ENCODE measurements around the gene GLI1.

GLI1 gene

DNA sequence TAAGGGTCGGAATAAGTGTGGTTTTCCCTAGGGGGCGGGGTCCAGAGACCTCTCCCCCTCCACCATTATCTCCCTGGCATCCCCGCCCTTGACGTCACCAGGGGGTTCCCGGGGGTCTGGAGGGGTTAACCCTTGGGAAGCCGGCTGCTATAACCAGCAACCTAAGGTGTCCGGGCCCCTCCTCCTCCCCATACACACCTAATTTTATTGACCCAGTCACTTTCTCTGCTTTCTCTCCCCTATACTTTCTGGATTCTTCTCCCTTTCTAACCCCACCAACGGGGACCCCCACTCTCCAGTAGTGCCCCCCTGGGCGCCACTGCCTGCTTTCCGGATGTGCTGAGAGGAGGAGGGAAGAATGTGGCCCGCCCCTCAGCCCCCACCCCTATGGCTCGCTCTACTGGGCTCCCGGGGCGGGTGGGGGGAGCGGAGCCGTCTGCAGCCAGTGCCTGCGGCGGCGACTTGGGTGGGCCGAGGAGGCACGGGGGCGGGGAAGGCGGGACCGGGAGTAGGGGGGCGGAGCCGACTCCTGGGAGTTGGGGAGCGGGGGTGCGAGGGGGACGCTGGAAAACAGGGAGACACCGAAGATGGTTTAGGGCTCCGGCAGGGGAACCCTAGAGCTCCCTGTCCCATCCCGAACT lies 1.8 kb downstream of the GLI1 start:
- no peaks in the 10 kb centered on the region for H3K9me3 ChIP-seq (ENCODE audit: control insufficient read depth, insufficient read depth, low read length)
- peak overlapping the region; percentile 95 for H3K9ac ChIP-seq (ENCODE audit: low read depth, low read length)
- peaks cover 2% of the 10 kb centered on the region; the same call in 1 of the 2 replicates for H3K4me1 ChIP-seq (ENCODE audit: insufficient read depth, low read length)
- no peaks in the 10 kb centered on the region for H3K36me3 ChIP-seq (ENCODE audit: insufficient read depth, low read length)

DNA sequence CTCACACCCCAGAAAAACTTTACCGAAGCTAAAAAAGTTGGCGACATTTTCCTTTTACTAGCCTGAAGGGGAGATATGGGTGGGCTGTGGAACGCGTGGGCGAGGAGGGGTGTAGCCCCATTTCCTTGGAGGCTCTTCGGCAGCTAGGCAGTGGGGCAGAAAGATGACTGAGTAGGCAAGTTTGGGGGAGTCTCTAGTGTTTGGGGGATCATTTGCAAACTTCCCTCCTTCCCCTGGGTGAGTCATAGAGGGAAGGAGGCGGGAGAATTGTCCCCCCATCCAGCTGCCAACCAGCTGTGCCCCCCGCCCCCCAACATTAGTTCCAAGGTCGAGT lies 2.3 kb downstream of the GLI1 start:
- Histone ChIP-seq H3K4me1 (ENCODE audit: insufficient read depth, low read length) (0 out of 2 replicates have a peak, but pooled peaks cover 2% of the 10 kb centered on the region), H3K9me3 (ENCODE audit: control insufficient read depth, insufficient read depth, low read length) (no peaks in the 10 kb centered on the region), H3K36me3 (ENCODE audit: insufficient read depth, low read length) (no peaks in the 10 kb centered on the region), H3K9ac (ENCODE audit: low read depth, low read length) (peak overlapping the region; percentile 95)

DNA sequence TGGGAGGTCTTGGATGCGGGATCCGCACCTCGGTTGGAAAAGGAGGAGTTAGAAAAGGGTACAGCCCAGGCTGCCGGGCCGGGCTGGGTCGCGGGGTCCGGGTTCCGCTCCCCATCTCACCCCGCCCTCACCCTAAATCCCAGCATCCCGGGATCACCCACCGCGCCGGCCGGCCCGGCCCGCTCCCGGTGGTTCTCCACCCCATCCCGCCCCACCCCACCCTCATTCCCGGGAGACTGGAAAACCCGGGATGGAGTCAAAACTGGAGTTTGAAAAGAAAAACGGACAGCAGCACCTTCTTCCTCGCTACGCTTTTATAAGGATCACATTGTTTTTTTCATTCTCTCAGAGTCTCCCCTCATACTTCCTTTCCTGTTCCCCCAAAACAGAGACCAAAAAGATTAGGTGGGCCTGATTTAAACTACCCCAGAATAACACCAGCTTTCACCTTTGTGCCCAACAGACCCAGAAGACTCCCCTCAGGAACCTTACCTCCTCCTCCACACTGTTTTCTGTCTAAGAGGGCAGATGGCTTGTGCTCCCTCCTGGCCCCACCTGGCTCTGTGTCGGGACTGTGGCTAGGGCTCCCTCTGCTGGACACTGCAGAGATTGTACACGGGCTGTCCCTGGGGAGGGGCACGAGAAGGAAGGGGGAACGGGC lies 2.8 kb downstream of the GLI1 start:
- Histone ChIP-seq H3K36me3 (ENCODE audit: insufficient read depth, low read length) (no peaks in the 10 kb centered on the region), H3K9me3 (ENCODE audit: control insufficient read depth, insufficient read depth, low read length) (no peaks in the 10 kb centered on the region), H3K4me1 (ENCODE audit: insufficient read depth, low read length) (0 out of 2 replicates have a peak, but pooled peaks cover 2% of the 10 kb centered on the region), H3K9ac (ENCODE audit: low read depth, low read length) (peak overlapping the region; percentile 95)

DNA sequence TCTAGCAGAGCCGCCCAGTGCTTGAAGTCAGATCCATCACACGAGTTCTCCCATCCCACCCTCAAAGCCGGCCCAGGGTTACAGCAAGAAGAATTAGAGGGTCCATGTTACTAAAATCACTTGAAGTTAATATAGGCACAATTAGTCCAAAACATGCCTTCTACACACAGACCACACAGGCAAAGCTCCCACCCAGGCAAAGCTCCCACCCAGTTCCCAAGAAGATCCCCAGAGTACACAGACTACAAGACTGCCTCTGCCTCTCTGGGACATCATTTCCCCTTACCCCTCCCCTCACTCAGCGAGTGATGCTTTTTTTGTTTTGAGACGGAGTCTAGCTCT lies 3.3 kb downstream of the GLI1 start:
- no peak overlapping the region for H3K9ac ChIP-seq (ENCODE audit: low read depth, low read length)
- H3K4me1 ChIP-seq (ENCODE audit: insufficient read depth, low read length), result 0 out of 2 replicates have a peak, but pooled peaks cover 2% of the 10 kb centered on the region
- no peaks in the 10 kb centered on the region for H3K9me3 ChIP-seq (ENCODE audit: control insufficient read depth, insufficient read depth, low read length)
- H3K36me3 ChIP-seq (ENCODE audit: insufficient read depth, low read length), result no peaks in the 10 kb centered on the region

DNA sequence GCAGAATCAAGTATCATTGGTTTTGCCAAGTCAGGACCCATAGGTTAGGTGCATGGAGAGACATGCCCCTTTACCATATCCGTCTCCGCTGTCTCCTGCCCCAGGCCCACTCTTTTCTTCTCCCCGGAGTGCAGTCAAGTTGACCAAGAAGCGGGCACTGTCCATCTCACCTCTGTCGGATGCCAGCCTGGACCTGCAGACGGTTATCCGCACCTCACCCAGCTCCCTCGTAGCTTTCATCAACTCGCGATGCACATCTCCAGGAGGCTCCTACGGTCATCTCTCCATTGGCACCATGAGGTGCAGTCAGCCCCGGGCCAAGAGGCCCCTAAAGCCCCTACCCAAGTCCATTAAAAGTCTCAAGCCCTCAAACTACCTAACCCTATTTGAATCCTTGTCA lies 5.0 kb downstream of the GLI1 start:
- Histone ChIP-seq H3K36me3 (ENCODE audit: insufficient read depth, low read length) (no peaks in the 10 kb centered on the region), H3K4me1 (ENCODE audit: insufficient read depth, low read length) (0 out of 2 replicates have a peak, but pooled peaks cover 2% of the 10 kb centered on the region), H3K9ac (ENCODE audit: low read depth, low read length) (no peak overlapping the region), H3K9me3 (ENCODE audit: control insufficient read depth, insufficient read depth, low read length) (no peaks in the 10 kb centered on the region)

DNA sequence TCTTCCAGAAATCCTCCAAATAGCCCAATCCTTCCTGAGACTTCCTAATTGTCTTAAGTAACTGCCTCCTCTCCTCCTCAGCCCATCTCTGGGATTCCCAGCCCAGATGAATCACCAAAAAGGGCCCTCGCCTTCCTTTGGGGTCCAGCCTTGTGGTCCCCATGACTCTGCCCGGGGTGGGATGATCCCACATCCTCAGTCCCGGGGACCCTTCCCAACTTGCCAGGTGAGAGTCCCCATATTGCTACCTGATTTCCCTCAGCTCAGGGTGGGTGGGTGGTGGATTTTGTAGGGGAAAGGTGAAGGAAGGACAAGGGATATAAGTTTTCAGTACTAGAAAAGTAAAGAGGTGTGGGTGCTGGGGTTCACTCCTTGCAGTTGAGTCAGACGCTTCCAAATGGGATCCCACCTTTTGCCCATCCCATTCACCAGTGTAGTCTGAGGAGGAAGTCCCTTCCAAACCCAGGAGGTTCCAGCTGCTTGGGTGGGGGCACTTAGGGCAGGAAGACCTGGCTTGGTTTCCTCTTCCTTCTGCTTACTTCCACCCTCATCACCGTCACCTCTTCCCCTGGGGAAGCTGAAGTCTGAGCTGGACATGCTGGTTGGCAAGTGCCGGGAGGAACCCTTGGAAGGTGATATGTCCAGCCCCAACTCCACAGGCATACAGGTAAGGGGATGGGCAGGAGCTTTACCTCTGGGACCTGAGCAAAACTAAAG lies 5.6 kb downstream of the GLI1 start:
- Histone ChIP-seq H3K9ac (ENCODE audit: low read depth, low read length) (no peak overlapping the region), H3K4me1 (ENCODE audit: insufficient read depth, low read length) (0 out of 2 replicates have a peak, but pooled peaks cover 2% of the 10 kb centered on the region), H3K9me3 (ENCODE audit: control insufficient read depth, insufficient read depth, low read length) (no peaks in the 10 kb centered on the region), H3K36me3 (ENCODE audit: insufficient read depth, low read length) (no peaks in the 10 kb centered on the region)

DNA sequence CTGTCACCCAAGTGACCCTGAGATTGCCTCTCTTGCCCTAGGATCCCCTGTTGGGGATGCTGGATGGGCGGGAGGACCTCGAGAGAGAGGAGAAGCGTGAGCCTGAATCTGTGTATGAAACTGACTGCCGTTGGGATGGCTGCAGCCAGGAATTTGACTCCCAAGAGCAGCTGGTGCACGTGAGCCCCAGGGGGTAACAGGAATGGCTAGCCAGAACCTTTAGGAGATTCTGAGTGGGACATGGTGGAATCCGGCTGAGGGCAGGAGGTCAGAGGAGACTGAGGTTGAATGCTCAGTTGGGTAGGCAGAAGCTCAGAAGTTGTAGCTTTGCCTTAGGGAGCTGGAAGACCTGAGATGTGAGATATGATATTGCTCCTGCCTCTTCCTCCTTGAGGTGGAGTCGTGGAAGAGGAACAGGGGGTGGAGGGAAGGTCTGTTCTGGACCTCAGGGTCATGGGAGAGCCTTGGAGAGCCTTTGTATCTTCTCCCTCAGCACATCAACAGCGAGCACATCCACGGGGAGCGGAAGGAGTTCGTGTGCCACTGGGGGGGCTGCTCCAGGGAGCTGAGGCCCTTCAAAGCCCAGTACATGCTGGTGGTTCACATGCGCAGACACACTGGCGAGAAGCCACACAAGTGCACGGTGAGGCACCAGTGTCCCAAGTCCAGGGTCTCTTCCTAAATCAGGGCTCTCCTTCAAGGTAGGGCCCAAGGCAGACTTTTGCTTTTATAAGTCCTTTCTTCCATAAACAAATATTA lies 6.3 kb downstream of the GLI1 start:
- no peaks in the 10 kb centered on the region for H3K9me3 ChIP-seq (ENCODE audit: control insufficient read depth, insufficient read depth, low read length)
- H3K36me3 ChIP-seq (ENCODE audit: insufficient read depth, low read length), result no peaks in the 10 kb centered on the region
- H3K4me1 ChIP-seq (ENCODE audit: insufficient read depth, low read length), result 0 out of 2 replicates have a peak, but pooled peaks cover 2% of the 10 kb centered on the region
- no peak overlapping the region for H3K9ac ChIP-seq (ENCODE audit: low read depth, low read length)

DNA sequence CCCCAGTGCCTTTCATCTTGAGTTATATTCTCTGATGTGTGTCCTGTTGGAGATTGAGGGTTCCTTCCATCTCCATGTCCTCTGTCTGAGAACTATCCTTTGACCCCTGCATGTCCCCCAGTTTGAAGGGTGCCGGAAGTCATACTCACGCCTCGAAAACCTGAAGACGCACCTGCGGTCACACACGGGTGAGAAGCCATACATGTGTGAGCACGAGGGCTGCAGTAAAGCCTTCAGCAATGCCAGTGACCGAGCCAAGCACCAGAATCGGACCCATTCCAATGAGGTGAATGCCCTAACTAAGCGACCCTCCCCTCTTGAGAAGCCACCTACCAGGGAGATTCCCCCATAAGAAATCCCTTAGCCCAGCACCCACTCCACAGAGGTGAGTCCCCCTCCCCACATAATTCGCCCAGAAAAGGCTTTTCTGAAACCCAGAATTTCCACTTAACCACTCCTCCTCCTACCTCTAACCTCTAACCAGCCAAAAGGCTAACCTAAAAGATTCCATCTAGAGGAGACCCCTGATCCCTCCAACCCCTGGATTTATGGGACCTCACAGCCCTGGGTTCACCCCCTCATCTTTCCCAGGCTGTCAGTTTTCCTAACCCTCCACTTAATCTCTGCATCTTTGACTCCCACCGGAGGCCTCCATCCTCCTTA lies 7.8 kb downstream of the GLI1 start:
- H3K9ac ChIP-seq (ENCODE audit: low read depth, low read length), result no peak overlapping the region
- H3K9me3 ChIP-seq (ENCODE audit: control insufficient read depth, insufficient read depth, low read length), result no peaks in the 10 kb centered on the region
- H3K4me1 ChIP-seq (ENCODE audit: insufficient read depth, low read length), result 0 out of 2 replicates have a peak, but pooled peaks cover 2% of the 10 kb centered on the region
- no peaks in the 10 kb centered on the region for H3K36me3 ChIP-seq (ENCODE audit: insufficient read depth, low read length)

DNA sequence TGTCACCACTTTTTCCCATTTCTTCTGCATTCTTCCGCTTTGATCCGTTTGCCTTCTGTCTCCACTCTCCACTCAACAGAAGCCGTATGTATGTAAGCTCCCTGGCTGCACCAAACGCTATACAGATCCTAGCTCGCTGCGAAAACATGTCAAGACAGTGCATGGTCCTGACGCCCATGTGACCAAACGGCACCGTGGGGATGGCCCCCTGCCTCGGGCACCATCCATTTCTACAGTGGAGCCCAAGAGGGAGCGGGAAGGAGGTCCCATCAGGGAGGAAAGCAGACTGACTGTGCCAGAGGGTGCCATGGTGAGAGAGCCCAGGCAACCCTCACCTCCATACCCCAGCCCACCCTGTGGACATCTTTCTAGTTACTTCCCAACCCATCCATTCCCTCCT lies 8.3 kb downstream of the GLI1 start:
- no peaks in the 10 kb centered on the region for H3K36me3 ChIP-seq (ENCODE audit: insufficient read depth, low read length)

DNA sequence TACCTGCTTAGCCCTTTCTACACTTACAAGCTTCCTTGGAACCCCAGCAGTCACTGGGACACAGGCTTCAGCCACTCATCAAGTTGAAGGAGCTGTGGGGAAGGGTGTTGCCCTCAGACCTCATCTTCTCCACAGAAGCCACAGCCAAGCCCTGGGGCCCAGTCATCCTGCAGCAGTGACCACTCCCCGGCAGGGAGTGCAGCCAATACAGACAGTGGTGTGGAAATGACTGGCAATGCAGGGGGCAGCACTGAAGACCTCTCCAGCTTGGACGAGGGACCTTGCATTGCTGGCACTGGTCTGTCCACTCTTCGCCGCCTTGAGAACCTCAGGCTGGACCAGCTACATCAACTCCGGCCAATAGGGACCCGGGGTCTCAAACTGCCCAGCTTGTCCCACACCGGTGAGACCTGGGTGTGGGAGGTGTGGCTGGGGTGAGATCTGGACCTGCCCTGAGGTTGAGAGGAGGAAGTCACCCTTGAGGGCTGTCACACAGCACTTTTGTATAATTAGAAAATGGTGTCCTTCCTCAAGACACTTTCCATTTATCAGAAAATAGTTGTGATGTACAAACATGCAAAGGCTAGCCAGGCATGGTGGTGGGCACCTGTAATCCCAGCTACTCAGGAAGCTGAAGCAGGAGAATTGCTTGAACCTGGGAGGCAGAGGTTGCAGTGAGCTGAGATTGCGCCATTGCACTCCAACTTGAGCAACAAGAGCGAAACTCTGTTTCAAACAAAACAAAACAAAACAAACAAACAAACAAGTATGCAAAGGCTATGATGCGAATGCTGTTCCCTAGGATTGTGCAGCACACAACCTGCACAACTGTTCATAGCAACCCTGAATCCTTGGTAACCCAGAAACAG lies 9.9 kb downstream of the GLI1 start:
- no peak overlapping the region for H3K9ac ChIP-seq (ENCODE audit: low read depth, low read length)
- no peaks in the 10 kb centered on the region for H3K4me1 ChIP-seq (ENCODE audit: insufficient read depth, low read length)
- H3K9me3 ChIP-seq (ENCODE audit: control insufficient read depth, insufficient read depth, low read length), result no peaks in the 10 kb centered on the region
- H3K36me3 ChIP-seq (ENCODE audit: insufficient read depth, low read length), result no peaks in the 10 kb centered on the region

More for the DNA sequence above, 8.3 kb downstream of the GLI1 start:
- H3K9me3 ChIP-seq (ENCODE audit: control insufficient read depth, insufficient read depth, low read length), result no peaks in the 10 kb centered on the region
- no peak overlapping the region for H3K9ac ChIP-seq (ENCODE audit: low read depth, low read length)
- 0 out of 2 replicates have a peak, but pooled peaks cover under 1% of the 10 kb centered on the region for H3K4me1 ChIP-seq (ENCODE audit: insufficient read depth, low read length)

DNA sequence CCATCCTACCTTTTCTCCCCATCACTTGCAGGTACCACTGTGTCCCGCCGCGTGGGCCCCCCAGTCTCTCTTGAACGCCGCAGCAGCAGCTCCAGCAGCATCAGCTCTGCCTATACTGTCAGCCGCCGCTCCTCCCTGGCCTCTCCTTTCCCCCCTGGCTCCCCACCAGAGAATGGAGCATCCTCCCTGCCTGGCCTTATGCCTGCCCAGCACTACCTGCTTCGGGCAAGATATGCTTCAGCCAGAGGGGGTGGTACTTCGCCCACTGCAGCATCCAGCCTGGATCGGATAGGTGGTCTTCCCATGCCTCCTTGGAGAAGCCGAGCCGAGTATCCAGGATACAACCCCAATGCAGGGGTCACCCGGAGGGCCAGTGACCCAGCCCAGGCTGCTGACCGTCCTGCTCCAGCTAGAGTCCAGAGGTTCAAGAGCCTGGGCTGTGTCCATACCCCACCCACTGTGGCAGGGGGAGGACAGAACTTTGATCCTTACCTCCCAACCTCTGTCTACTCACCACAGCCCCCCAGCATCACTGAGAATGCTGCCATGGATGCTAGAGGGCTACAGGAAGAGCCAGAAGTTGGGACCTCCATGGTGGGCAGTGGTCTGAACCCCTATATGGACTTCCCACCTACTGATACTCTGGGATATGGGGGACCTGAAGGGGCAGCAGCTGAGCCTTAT lies 10.8 kb downstream of the GLI1 start:
- no peaks in the 10 kb centered on the region for H3K9me3 ChIP-seq (ENCODE audit: control insufficient read depth, insufficient read depth, low read length)
- H3K36me3 ChIP-seq (ENCODE audit: insufficient read depth, low read length), result no peaks in the 10 kb centered on the region
- no peak overlapping the region for H3K9ac ChIP-seq (ENCODE audit: low read depth, low read length)
- H3K4me1 ChIP-seq (ENCODE audit: insufficient read depth, low read length), result no peaks in the 10 kb centered on the region

DNA sequence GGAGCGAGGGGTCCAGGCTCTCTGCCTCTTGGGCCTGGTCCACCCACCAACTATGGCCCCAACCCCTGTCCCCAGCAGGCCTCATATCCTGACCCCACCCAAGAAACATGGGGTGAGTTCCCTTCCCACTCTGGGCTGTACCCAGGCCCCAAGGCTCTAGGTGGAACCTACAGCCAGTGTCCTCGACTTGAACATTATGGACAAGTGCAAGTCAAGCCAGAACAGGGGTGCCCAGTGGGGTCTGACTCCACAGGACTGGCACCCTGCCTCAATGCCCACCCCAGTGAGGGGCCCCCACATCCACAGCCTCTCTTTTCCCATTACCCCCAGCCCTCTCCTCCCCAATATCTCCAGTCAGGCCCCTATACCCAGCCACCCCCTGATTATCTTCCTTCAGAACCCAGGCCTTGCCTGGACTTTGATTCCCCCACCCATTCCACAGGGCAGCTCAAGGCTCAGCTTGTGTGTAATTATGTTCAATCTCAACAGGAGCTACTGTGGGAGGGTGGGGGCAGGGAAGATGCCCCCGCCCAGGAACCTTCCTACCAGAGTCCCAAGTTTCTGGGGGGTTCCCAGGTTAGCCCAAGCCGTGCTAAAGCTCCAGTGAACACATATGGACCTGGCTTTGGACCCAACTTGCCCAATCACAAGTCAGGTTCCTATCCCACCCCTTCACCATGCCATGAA lies 11.5 kb downstream of the GLI1 start:
- H3K9me3 ChIP-seq (ENCODE audit: control insufficient read depth, insufficient read depth, low read length), result no peaks in the 10 kb centered on the region
- no peaks in the 10 kb centered on the region for H3K4me1 ChIP-seq (ENCODE audit: insufficient read depth, low read length)
- no peak overlapping the region for H3K9ac ChIP-seq (ENCODE audit: low read depth, low read length)
- H3K36me3 ChIP-seq (ENCODE audit: insufficient read depth, low read length), result no peaks in the 10 kb centered on the region

All from ES-I3 (cell line).